22Rv1 (cell line): ENCODE results near the gene RRP12.
"Not testable (repeated sequence)": the region's sequence is repeated elsewhere in the genome, so short reads cannot be mapped to it uniquely, and the experiment has no call there.

Experiments
- ZFX ChIP-seq: fragments of 450-650 bp; IDR thresholded peaks from 2 replicates; pipeline ENCODE4 v1.6.1; 2017; ENCODE audit warnings: antibody characterized with exemption, borderline replicate concordance
- TF ChIP-seq, protein P1 (sequence below): fragments of 450-650 bp; IDR thresholded peaks from 2 replicates; pipeline ENCODE4 v1.5.1; 2017; ENCODE audit warnings: mild to moderate bottlenecking

GRCh38 chr10:97423757-97424098, 22.6 kb upstream of the RRP12 start:
- TF ChIP-seq, protein P1, sequence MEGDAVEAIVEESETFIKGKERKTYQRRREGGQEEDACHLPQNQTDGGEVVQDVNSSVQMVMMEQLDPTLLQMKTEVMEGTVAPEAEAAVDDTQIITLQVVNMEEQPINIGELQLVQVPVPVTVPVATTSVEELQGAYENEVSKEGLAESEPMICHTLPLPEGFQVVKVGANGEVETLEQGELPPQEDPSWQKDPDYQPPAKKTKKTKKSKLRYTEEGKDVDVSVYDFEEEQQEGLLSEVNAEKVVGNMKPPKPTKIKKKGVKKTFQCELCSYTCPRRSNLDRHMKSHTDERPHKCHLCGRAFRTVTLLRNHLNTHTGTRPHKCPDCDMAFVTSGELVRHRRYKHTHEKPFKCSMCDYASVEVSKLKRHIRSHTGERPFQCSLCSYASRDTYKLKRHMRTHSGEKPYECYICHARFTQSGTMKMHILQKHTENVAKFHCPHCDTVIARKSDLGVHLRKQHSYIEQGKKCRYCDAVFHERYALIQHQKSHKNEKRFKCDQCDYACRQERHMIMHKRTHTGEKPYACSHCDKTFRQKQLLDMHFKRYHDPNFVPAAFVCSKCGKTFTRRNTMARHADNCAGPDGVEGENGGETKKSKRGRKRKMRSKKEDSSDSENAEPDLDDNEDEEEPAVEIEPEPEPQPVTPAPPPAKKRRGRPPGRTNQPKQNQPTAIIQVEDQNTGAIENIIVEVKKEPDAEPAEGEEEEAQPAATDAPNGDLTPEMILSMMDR = not testable (repeated sequence)
- not testable (repeated sequence) for TF ChIP-seq ZFX
